Stomach (tissue), 4 donors: Measurements from ENCODE around the gene PANK4.

Experiments used
- EP300 ChIP-seq: sonication (generic); formaldehyde crosslinking; IDR thresholded peaks from one replicate; pipeline ENCODE4 v1.6.1; 2017; ENCODE audit warnings: antibody characterized with exemption
- POLR2A ChIP-seq, 4 donors: fragments of 450-650 bp; IDR thresholded peaks; one replicate each; pipeline ENCODE4 v1.6.1; 2016; ENCODE audit warnings: antibody characterized with exemption in 4 of 4, control low read depth in 2 of 4, mild to moderate bottlenecking in 1 of 4, moderate library complexity in 1 of 4
- POLR2AphosphoS5 ChIP-seq, 3 donors: sonication (generic); formaldehyde crosslinking; IDR thresholded peaks; one replicate each; pipeline ENCODE4 v1.6.1; 2016; ENCODE audit warnings: antibody characterized with exemption in 3 of 3
- TF ChIP-seq, protein P1 (sequence below), 7 experiments: fragments of 450-650 bp in 4 of 7; fragments of 200-600 bp in 3 of 7; sonication (generic) in 3 of 7; IDR thresholded peaks; one replicate each; pipeline ENCODE4 v1.5.1; 2016 to 2019; ENCODE audit warnings: antibody characterized with exemption in 7 of 7, control low read depth in 2 of 7, mild to moderate bottlenecking in 1 of 7

DNA sequence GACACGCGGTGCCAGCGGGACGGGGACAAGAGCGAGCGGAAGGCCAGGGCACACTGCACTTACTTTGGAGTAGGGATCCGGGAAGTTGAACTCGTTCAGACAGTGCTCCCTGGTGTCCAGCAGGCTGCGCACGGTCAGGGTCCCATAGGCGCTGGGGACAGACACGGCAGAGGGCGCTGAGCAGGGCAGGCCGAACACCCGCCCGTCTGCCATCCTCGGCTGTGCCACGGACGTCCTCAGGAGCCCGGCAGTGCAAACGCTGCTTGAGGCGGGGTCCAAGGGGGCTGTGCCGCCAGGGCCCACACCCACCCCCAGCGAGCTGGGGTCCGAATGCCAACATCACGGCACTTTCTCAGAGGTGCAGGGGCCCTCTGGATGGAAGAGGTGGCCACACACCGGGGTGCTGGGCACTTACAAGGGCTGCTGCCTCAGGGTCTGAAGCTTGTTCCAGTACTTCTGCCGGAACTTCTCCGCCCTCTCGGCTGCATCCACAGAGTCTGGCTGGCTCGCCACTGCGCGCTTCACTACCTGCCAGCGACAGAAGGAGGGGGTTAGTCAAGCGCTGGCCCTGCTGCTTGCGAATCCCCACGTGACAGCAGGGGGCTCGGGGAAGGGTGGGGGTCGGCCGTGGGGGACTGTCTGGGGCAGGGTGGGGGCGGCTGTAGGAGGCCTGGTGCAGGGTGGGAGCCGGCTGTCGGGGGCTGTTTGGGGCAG, 12.3 kb downstream of the PANK4 start:
- TF ChIP-seq, protein P1, sequence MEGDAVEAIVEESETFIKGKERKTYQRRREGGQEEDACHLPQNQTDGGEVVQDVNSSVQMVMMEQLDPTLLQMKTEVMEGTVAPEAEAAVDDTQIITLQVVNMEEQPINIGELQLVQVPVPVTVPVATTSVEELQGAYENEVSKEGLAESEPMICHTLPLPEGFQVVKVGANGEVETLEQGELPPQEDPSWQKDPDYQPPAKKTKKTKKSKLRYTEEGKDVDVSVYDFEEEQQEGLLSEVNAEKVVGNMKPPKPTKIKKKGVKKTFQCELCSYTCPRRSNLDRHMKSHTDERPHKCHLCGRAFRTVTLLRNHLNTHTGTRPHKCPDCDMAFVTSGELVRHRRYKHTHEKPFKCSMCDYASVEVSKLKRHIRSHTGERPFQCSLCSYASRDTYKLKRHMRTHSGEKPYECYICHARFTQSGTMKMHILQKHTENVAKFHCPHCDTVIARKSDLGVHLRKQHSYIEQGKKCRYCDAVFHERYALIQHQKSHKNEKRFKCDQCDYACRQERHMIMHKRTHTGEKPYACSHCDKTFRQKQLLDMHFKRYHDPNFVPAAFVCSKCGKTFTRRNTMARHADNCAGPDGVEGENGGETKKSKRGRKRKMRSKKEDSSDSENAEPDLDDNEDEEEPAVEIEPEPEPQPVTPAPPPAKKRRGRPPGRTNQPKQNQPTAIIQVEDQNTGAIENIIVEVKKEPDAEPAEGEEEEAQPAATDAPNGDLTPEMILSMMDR (IDR thresholded peaks at IDR 0.05) = no peak
- TF ChIP-seq POLR2A (IDR thresholded peaks at IDR 0.05) = no peak
- no peak for TF ChIP-seq EP300
- no peak for TF ChIP-seq POLR2AphosphoS5 (IDR thresholded peaks at IDR 0.05)
